GM23338 (cell line): ENCODE measurements around the gene MSH3. TPM values are rescaled to one million over a fixed set of nuclear protein-coding genes. Genes with fewer than 3 reads are reported as not detected.

Source experiments
- ATAC-seq: fragments of 200-7000 bp; cut with Tn5 transposase; 3 replicates; pipeline ENCODE4 v1.9.1; 2020
- DNase-seq: peaks from one replicate; pipeline ENCODE4 v3.0.0-alpha.2; 2015; ENCODE audit warnings: low spot score
- H2AFZ ChIP-seq: fragments of 200-600 bp; sonication (generic); 2 replicates; pipeline ENCODE4 v1.8.0; 2016; ENCODE audit warnings: antibody characterized with exemption, mild to moderate bottlenecking, moderate library complexity
- H3F3A ChIP-seq: fragments of 200-600 bp; sonication (generic); replicated peaks from 2 replicates; pipeline ENCODE4 v1.8.0; 2017; ENCODE audit warnings: antibody characterized with exemption, mixed run types, low read depth
- H3K27ac ChIP-seq: fragments of 200-600 bp; sonication (generic); 2 replicates; pipeline ENCODE4 v1.6.1; 2016; ENCODE audit warnings: low read depth
- H3K27me3 ChIP-seq: fragments of 200-600 bp; sonication (generic); 2 replicates; pipeline ENCODE4 v1.8.0; 2016; ENCODE audit warnings: mild to moderate bottlenecking, mixed run types, moderate library complexity; ENCODE audit not compliant: insufficient read depth
- H3K36me3 ChIP-seq: fragments of 200-600 bp; sonication (generic); 2 replicates; pipeline ENCODE4 v1.8.0; 2016; ENCODE audit warnings: mild to moderate bottlenecking; ENCODE audit not compliant: insufficient read depth
- H3K4me1 ChIP-seq: fragments of 200-600 bp; sonication (generic); 2 replicates; pipeline ENCODE4 v1.8.0; 2016; ENCODE audit warnings: mild to moderate bottlenecking, moderate library complexity; ENCODE audit not compliant: insufficient read depth
- H3K4me2 ChIP-seq: fragments of 200-600 bp; sonication (generic); 2 replicates; pipeline ENCODE4 v1.7.1; 2017; ENCODE audit warnings: mixed run types
- H3K4me3 ChIP-seq: fragments of 200-600 bp; sonication (generic); 2 replicates; pipeline ENCODE4 v1.6.1; 2016; ENCODE audit warnings: mixed run types
- H3K79me2 ChIP-seq: fragments of 200-600 bp; sonication (generic); replicated peaks from 2 replicates; pipeline ENCODE4 v1.8.0; 2017; ENCODE audit warnings: mild to moderate bottlenecking; ENCODE audit not compliant: insufficient read depth
- H3K9me2 ChIP-seq: fragments of 200-600 bp; sonication (generic); 2 replicates; pipeline ENCODE4 v1.8.0; 2017; ENCODE audit not compliant: insufficient read depth
- H4K20me1 ChIP-seq: fragments of 200-600 bp; sonication (generic); replicated peaks from 2 replicates; pipeline ENCODE4 v1.8.0; 2017; ENCODE audit warnings: mild to moderate bottlenecking; ENCODE audit not compliant: insufficient read depth
- H3K27ac Mint-ChIP-seq: 2 replicates; pipeline ENCODE4 v1.8.0; 2020; ENCODE audit warnings: inconsistent platforms, mild to moderate bottlenecking, moderate library complexity, mixed read lengths
- H3K27me3 Mint-ChIP-seq: 3 replicates; pipeline ENCODE4 v1.8.0; 2022; ENCODE audit warnings: low read depth, mild to moderate bottlenecking, moderate library complexity, mixed read lengths, inconsistent platforms; ENCODE audit not compliant: insufficient read depth, poor library complexity
- H3K36me3 Mint-ChIP-seq: 3 replicates; pipeline ENCODE4 v1.8.0; 2021; ENCODE audit warnings: low read depth, mild to moderate bottlenecking, inconsistent platforms, moderate library complexity, mixed read lengths
- H3K4me1 Mint-ChIP-seq: 3 replicates; pipeline ENCODE4 v1.8.0; 2020; ENCODE audit warnings: mild to moderate bottlenecking, inconsistent platforms, mixed read lengths
- H3K4me3 Mint-ChIP-seq: 3 replicates; pipeline ENCODE4 v1.8.0; 2021; ENCODE audit warnings: moderate library complexity, mild to moderate bottlenecking, inconsistent platforms, mixed read lengths
- H3K9me3 Mint-ChIP-seq: 3 replicates; pipeline ENCODE4 v1.8.0; 2020; ENCODE audit warnings: moderate library complexity, mild to moderate bottlenecking, inconsistent platforms, mixed read lengths
- CREB1 ChIP-seq: fragments of 250-450 bp; sonication (Bioruptor Pico); IDR thresholded peaks from 2 replicates; pipeline ENCODE4 v1.5.0; 2020; ENCODE audit warnings: low read depth, mild to moderate bottlenecking, moderate library complexity
- CTCF ChIP-seq, 2 experiments: fragments of 200-600 bp in 1 of 2; sonication (generic) in 1 of 2; conservative IDR thresholded peaks; 2 replicates each; pipeline versions ENCODE4 v1.5.1 to v1.6.1; 2016 to 2017; ENCODE audit warnings: antibody characterized with exemption in 2 of 2, low read depth in 2 of 2, mild to moderate bottlenecking in 2 of 2, moderate library complexity in 1 of 2
- ETS1 ChIP-seq: IDR thresholded peaks from 2 replicates; pipeline ENCODE4 v1.6.1; 2016; ENCODE audit warnings: antibody characterized with exemption
- EZH2 ChIP-seq: fragments of 200-600 bp; sonication (generic); IDR thresholded peaks from one replicate; pipeline ENCODE4 v1.8.0; 2017; ENCODE audit warnings: antibody characterized with exemption, mild to moderate bottlenecking, low read depth; ENCODE audit not compliant: unreplicated experiment
- EZH2phosphoT487 ChIP-seq: fragments of 200-600 bp; sonication (generic); IDR thresholded peaks from one replicate; pipeline ENCODE4 v1.8.1; 2018; ENCODE audit warnings: antibody characterized with exemption; ENCODE audit not compliant: unreplicated experiment
- JUNB ChIP-seq: IDR thresholded peaks from one replicate; pipeline ENCODE4 v1.6.1; 2016; ENCODE audit warnings: antibody characterized with exemption; ENCODE audit not compliant: unreplicated experiment
- NANOG ChIP-seq: IDR thresholded peaks from 2 replicates; pipeline ENCODE4 v1.6.1; 2016; ENCODE audit warnings: antibody characterized with exemption, borderline replicate concordance
- POLR2AphosphoS5 ChIP-seq: IDR thresholded peaks from 2 replicates; pipeline ENCODE4 v1.6.1; 2016; ENCODE audit warnings: antibody characterized with exemption, low read depth
- REST ChIP-seq: IDR thresholded peaks from one replicate; pipeline ENCODE4 v1.6.1; 2018; ENCODE audit warnings: antibody characterized with exemption; ENCODE audit not compliant: unreplicated experiment
- STAT1 ChIP-seq: IDR thresholded peaks from one replicate; pipeline ENCODE4 v1.6.1; 2016; ENCODE audit warnings: antibody characterized with exemption; ENCODE audit not compliant: unreplicated experiment
- ZNF114 ChIP-seq: fragments of 250-450 bp; sonication (Bioruptor Pico); IDR thresholded peaks from 2 replicates; pipeline ENCODE4 v1.5.0; 2020; ENCODE audit warnings: mild to moderate bottlenecking, moderate library complexity
- ZNF331 ChIP-seq: fragments of 250-450 bp; sonication (Bioruptor Pico); IDR thresholded peaks from 2 replicates; pipeline ENCODE4 v1.5.0; 2020; ENCODE audit warnings: low read depth, mild to moderate bottlenecking, moderate library complexity
- ZNF462 ChIP-seq: fragments of 250-450 bp; sonication (Bioruptor Pico); IDR thresholded peaks from 2 replicates; pipeline ENCODE4 v1.5.0; 2020; ENCODE audit warnings: mild to moderate bottlenecking, moderate library complexity
- polyA plus RNA-seq: library from polyadenylated mRNA; unstranded; fragments of >200 nt; fragmentation: Nextera tagmentation; extraction: Ambion mirVana; gene quantifications from 2 replicates; pipeline ENCODE4 v1.2.1, GENCODE V29; 2016
- total RNA-seq: library from RNA; depleted of rRNA; stranded (reverse); fragments of >200 nt; shearing (Covaris generic); gene quantifications from 2 replicates; pipeline ENCODE4 v1.2.3, GENCODE V29; 2014

The MSH3 gene
- total and polyA plus RNA-seq, 2 experiments from 2014 or later = 13.3 to 16.6 TPM

- Histone ChIP-seq H3K4me2 (no peak overlapping the region), H3K27ac (no peak overlapping the region), H2AFZ (no peak overlapping the region), H3K4me1 (peaks cover 13% of the 10 kb centered on the region), H4K20me1 (no peaks in the 10 kb centered on the region), H3K27me3 (no peaks in the 10 kb centered on the region), H3K36me3 (peaks cover 27% of the 10 kb centered on the region), H3F3A (no peaks in the 10 kb centered on the region; the same call in 1 of the 2 replicates), H3K79me2 (peaks cover 37% of the 10 kb centered on the region), H3K4me3 (no peak overlapping the region), H3K9me2 (no peaks in the 10 kb centered on the region)
- TF ChIP-seq ETS1 (no peak), EZH2 (no peak), CTCF (conservative IDR thresholded peaks at IDR 0.05; ENCODE audit: low read depth in 2 of 2) (no peak), JUNB (no peak), ZNF331 (CRISPR knock-in tag) (no peak), CREB1 (CRISPR knock-in tag) (no peak), ZNF462 (CRISPR knock-in tag) (no peak), EZH2phosphoT487 (no peak), REST (no peak), STAT1 (no peak), NANOG (no peak), ZNF114 (no peak), POLR2AphosphoS5 (no peak)
- Mint-ChIP-seq H3K27ac (no peak overlapping the region), H3K4me3 (no peak overlapping the region), H3K9me3 (no peaks in the 10 kb centered on the region), H3K27me3 (no peaks in the 10 kb centered on the region), H3K36me3 (peaks cover 67% of the 10 kb centered on the region), H3K4me1 (peaks cover 9% of the 10 kb centered on the region)
- DNase-seq (no peak), ATAC-seq (no peak)
Observed at GRCh38 chr5:80659106-80659505, 4.7 kb downstream of the MSH3 start.
